GM12878 (cell line): Measurements from ENCODE around the gene SPSB3. TPM values are rescaled to one million over a fixed set of nuclear protein-coding genes. Genes with fewer than 3 reads are reported as not detected.

Source experiments
- ATAC-seq: fragments of 200-7000 bp; cut with Tn5 transposase; 3 replicates; pipeline ENCODE4 v1.9.1; 2020; ENCODE audit warnings: mild to moderate bottlenecking, moderate library complexity
- BruUV-seq: library from RNA; stranded (reverse); fragments of 400-500 nt; replicated peaks from 2 replicates; lab custom pipeline; 2021; lab: Mats Ljungman, UMichigan
- CTCF ChIA-PET: fragments of 300-600 bp; sonication (Branson Sonifier 250); formaldehyde crosslinking; extraction: SDS; loops from one replicate; lab custom pipeline; 2021; ENCODE audit warnings: inconsistent platforms; lab: Yijun Ruan, JAX
- POLR2A ChIA-PET: fragments of 350-600 bp; formaldehyde crosslinking; extraction: SDS; loops from one replicate; lab custom pipeline; 2021; ENCODE audit warnings: inconsistent platforms; lab: Charles Lee
- RAD21 ChIA-PET: fragments of 300-600 bp; sonication (Branson Sonifier 250); formaldehyde crosslinking; loops from one replicate; lab custom pipeline; 2023; ENCODE audit warnings: antibody characterized with exemption; ENCODE audit not compliant: unreplicated experiment; lab: Charles Lee
- SMC1A ChIA-PET: fragments of 300-600 bp; sonication (Branson Sonifier 250); formaldehyde crosslinking; loops from one replicate; lab custom pipeline; 2023; ENCODE audit not compliant: unreplicated experiment, uncharacterized antibody; lab: Charles Lee
- DNase-seq: peaks from one replicate; pipeline ENCODE4 v3.0.0-alpha.2; 2011; ENCODE audit warnings: low read depth, low spot score
- FAIRE-seq: peaks from 3 replicates; lab custom pipeline; 2011; peaks lifted over from hg19 to GRCh38; lab: Jason Lieb, UNC
- H2AFZ ChIP-seq: 2 replicates; pipeline ENCODE4 v1.6.0; 2011; ENCODE audit warnings: low read depth, low read length, control low read depth; ENCODE audit not compliant: control insufficient read depth
- H3K27ac ChIP-seq: 2 replicates; pipeline ENCODE4 v1.5.1; 2011; ENCODE audit warnings: control low read depth; ENCODE audit not compliant: control insufficient read depth, insufficient read depth
- H3K27me3 ChIP-seq, 2 experiments: replicated peaks in 1 of 2; 2 replicates each; pipeline versions ENCODE4 v1.6.0 to v1.6.1; 2011; ENCODE audit warnings: low read length in 1 of 2; ENCODE audit not compliant: control insufficient read depth in 2 of 2, insufficient read depth in 2 of 2
- H3K36me3 ChIP-seq, 2 experiments: 2 replicates each; pipeline ENCODE4 v1.5.1; 2011; ENCODE audit warnings: low read length in 1 of 2; ENCODE audit not compliant: control insufficient read depth in 2 of 2, insufficient read depth in 2 of 2
- H3K4me1 ChIP-seq: 2 replicates; pipeline ENCODE4 v1.6.1; 2011; ENCODE audit warnings: mild to moderate bottlenecking, low read length, moderate library complexity, mixed read lengths; ENCODE audit not compliant: control insufficient read depth, insufficient read depth
- H3K4me2 ChIP-seq: 2 replicates; pipeline ENCODE4 v1.6.0; 2011; ENCODE audit warnings: control low read depth; ENCODE audit not compliant: control insufficient read depth, insufficient read depth
- H3K4me3 ChIP-seq: fragments of 200-600 bp; sonication (generic); 2 replicates; pipeline ENCODE4 v1.5.1; 2016
- H3K79me2 ChIP-seq: 2 replicates; pipeline ENCODE4 v1.6.0; 2011; ENCODE audit warnings: low read length; ENCODE audit not compliant: control insufficient read depth, insufficient read depth
- H3K9ac ChIP-seq: 2 replicates; pipeline ENCODE4 v1.8.0; 2011; ENCODE audit warnings: low read length, control low read depth, mixed read lengths; ENCODE audit not compliant: control insufficient read depth, insufficient read depth
- H3K9me3 ChIP-seq: replicated peaks from 3 replicates; pipeline ENCODE4 v1.5.1; 2011; ENCODE audit warnings: mild to moderate bottlenecking, low read length; ENCODE audit not compliant: control insufficient read depth, insufficient read depth
- H4K20me1 ChIP-seq: 2 replicates; pipeline ENCODE4 v1.6.0; 2011; ENCODE audit not compliant: control insufficient read depth, insufficient read depth
- CBX3 ChIP-seq: fragments of 200-600 bp; sonication (generic); IDR thresholded peaks from 2 replicates; pipeline ENCODE4 v1.6.1; 2016; ENCODE audit warnings: low read depth, borderline replicate concordance
- FOXK2 ChIP-seq: fragments of 450-650 bp; IDR thresholded peaks from 2 replicates; pipeline ENCODE4 v1.6.1; 2017; ENCODE audit warnings: mild to moderate bottlenecking, moderate library complexity
- MAX ChIP-seq: IDR thresholded peaks from 2 replicates; pipeline ENCODE4 v1.6.1; 2012; ENCODE audit warnings: low read depth, low read length, improper control_type of control experiment
- PAX5 ChIP-seq: IDR thresholded peaks from 2 replicates; pipeline ENCODE4 v1.6.1; 2011; ENCODE audit warnings: low read depth, low read length, borderline replicate concordance
- RELB ChIP-seq: fragments of 450-650 bp; IDR thresholded peaks from 2 replicates; pipeline ENCODE4 v1.6.1; 2017; ENCODE audit warnings: low read depth, mild to moderate bottlenecking, moderate library complexity
- WRNIP1 ChIP-seq: IDR thresholded peaks from 2 replicates; pipeline ENCODE4 v1.6.1; 2011; ENCODE audit warnings: low read depth, low read length, improper control_type of control experiment, borderline replicate concordance
- WGBS: methylation state at CpG from one replicate; pipeline ENCODE4 v1.1.6; 2016; ENCODE audit warnings: low lambda C conversion rate; ENCODE audit not compliant: insufficient replicate concordance, insufficient coverage; ENCODE audit errors: missing lambda C conversion rate; 5-methylcytosine and 5-hydroxymethylcytosine counted together
- in situ Hi-C: fragments of 300-500 bp; cut with MboI; formaldehyde crosslinking; loops from 9 replicates; pipeline ENCODE4 v1.14.3; 2018; ENCODE audit warnings: mixed read lengths
- intact Hi-C: fragments of 100-400 bp; cut with micrococcal nuclease; formaldehyde crosslinking; loops from one replicate; pipeline ENCODE4 v1.14.2; 2022; ENCODE audit not compliant: unreplicated experiment
- polyA plus RNA-seq, 11 experiments: library from polyadenylated mRNA; depleted of rRNA in 4 of 11; unstranded in 6 of 11; stranded (reverse) in 5 of 11; fragments of >200 nt; fragmentation: Nextera tagmentation in 4 of 11; fragmentation: Illumina TruSeq in 1 of 11; extraction: Ambion mirVana in 4 of 11; extraction: Trizol in 1 of 11; gene quantifications; 1 replicate in 1 of 11; 2 replicates in 10 of 11; pipeline versions ENCODE4 v1.2.1 to v1.2.3, GENCODE V29; 2011 to 2016; ENCODE audit warnings: inconsistent platforms in 2 of 11, missing spikeins in 2 of 11, low read depth in 1 of 11
- total RNA-seq, 4 experiments: library from RNA; depleted of rRNA in 3 of 4; stranded (reverse); fragments of >200 nt in 3 of 4; fragmentation: Illumina TruSeq in 1 of 4; extraction: Trizol in 1 of 4; gene quantifications; 2 replicates each; pipeline versions ENCODE4 v1.2.1 to v1.2.3, GENCODE V29; 2013 to 2021

SPSB3 gene
- total and polyA plus RNA-seq, 10 of the 15 experiments (the other 5 are each of a cell fraction or from before 2014, with no cell fraction given) = 0.31 to 26.9 (median 14.0) TPM

- POLR2A ChIA-PET = no interaction called here
- H3K4me3 ChIP-seq = no peak overlapping the region
- 70% methylated on average over 6 of the region's 6 CpGs for WGBS
- H2AFZ ChIP-seq = no peak overlapping the region
- no peak overlapping the region for H3K9ac ChIP-seq
- H4K20me1 ChIP-seq = no peaks in the 10 kb centered on the region
- no peaks in the 10 kb centered on the region for H3K9me3 ChIP-seq
- BruUV-seq = no TSS peak
- H3K36me3 ChIP-seq = peaks cover 5 to 12% of the 10 kb centered on the region in 2 experiments; a peak in 3 of 4 replicates
- DNase-seq = no peak
- no peak overlapping the region for H3K4me2 ChIP-seq
- H3K4me1 ChIP-seq = no peaks in the 10 kb centered on the region
- CTCF ChIA-PET = no interaction called here
- intact Hi-C loops (no loop called here), in situ Hi-C loops (no loop called here)
- TF ChIP-seq MAX (no peak), PAX5 (no peak), RELB (no peak), FOXK2 (no peak), CBX3 (no peak), WRNIP1 (no peak)
- no peak for FAIRE-seq
- H3K27me3 ChIP-seq = no peaks in the 10 kb centered on the region
- ATAC-seq = no peak
- H3K79me2 ChIP-seq = peaks cover 15% of the 10 kb centered on the region
- SMC1A ChIA-PET = no interaction called here
- H3K27ac ChIP-seq = no peak overlapping the region
- RAD21 ChIA-PET = no interaction called here
These were observed 4.6 kb upstream of the SPSB3 start for GRCh38 chr16:1787056-1787321.
